ENCODE results near the gene CDSN. TPM values are rescaled to one million over a fixed set of nuclear protein-coding genes. Genes with fewer than 3 reads are reported as not detected.

The CDSN gene
- total and polyA plus RNA-seq, 11 donors, result 0.15 to 0.56 TPM; not detected in 9

DNA sequence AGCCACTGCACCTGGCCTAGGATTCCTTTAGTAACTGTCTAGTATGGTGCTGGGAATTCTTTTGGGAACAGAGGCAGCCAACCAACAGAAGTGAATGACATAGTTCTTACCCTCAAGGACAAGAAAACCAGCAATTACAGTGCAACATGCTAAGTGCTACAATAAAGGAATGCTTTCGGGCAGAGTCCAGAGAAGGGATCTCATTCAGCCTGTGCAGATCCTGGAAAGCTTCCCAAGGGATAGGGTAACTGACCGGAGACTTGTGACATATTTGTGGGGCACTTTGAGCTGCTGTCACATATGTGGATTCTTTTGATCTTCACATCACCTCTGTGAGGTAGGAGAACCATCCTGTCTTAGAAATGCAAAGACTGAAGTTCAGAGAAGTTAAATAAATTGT, 54.7 kb downstream of the CDSN start:
- Histone ChIP-seq H3K4me3 (no peak overlapping the region), H3K36me3 (no peaks in the 10 kb centered on the region), H3K9me3 (no peaks in the 10 kb centered on the region), H3K27ac (no peak overlapping the region), H3K4me1 (no peaks in the 10 kb centered on the region), H3K27me3 (peaks cover 0 to 5% (median 0%) of the 10 kb centered on the region in 9 donors)
- TF ChIP-seq CTCF (IDR thresholded peaks at IDR 0.05) (no peak), POLR2A (IDR thresholded peaks at IDR 0.05) (no peak)
- intact Hi-C loops (cut with DNase I), result no loop called here
- ATAC-seq (no peak), DNase-seq (no peak)
- 33 to 80% (median 48%) methylated on average over 2 of the region's 2 CpGs for WGBS, 4 donors

Other genes with a start within 250 kb of the CDSN start
- gene DDR1, start 235.9 kb downstream of the CDSN start, total RNA-seq, result 10 to 100 TPM; 18.0 to 50.0 (median 38.4) TPM
- gene DDR1, start 235.9 kb downstream of the CDSN start, polyA plus RNA-seq, result 10 to 100 TPM; 11.8 to 14.1 TPM
- gene GTF2H4, start 212.2 kb downstream of the CDSN start, total RNA-seq, result 10 to 100 TPM in 7 of 9 donors, 1 to 10 TPM in 2; 4.2 to 19.9 (median 14.5) TPM
- 10 to 100 TPM; 14.7 to 22.4 TPM for gene GTF2H4, start 212.2 kb downstream of the CDSN start, polyA plus RNA-seq
- 10 to 100 TPM; 10.7 to 28.5 (median 18.8) TPM for gene VARS2, start 206.2 kb downstream of the CDSN start, total RNA-seq
- 10 to 100 TPM; 12.1 to 19.7 TPM for gene VARS2, start 206.2 kb downstream of the CDSN start, polyA plus RNA-seq
- not detected for gene SFTA2, start 188.3 kb downstream of the CDSN start, total RNA-seq
- gene SFTA2, start 188.3 kb downstream of the CDSN start, polyA plus RNA-seq, result not detected
- gene MUCL3, start 179.5 kb downstream of the CDSN start, total RNA-seq, result under 1 TPM in 1 of 9 donors, not detected in 8; 0.11 TPM
- gene MUCL3, start 179.5 kb downstream of the CDSN start, polyA plus RNA-seq, result under 1 TPM in 1 of 2 donors, not detected in 1; 0.03 TPM
- not detected for gene MUC21, start 136.7 kb downstream of the CDSN start, total RNA-seq
- under 1 TPM in 1 of 2 donors, not detected in 1; 0.10 TPM for gene MUC21, start 136.7 kb downstream of the CDSN start, polyA plus RNA-seq
- under 1 TPM in 8 of 9 donors, not detected in 1; 0.06 to 0.49 (median 0.20) TPM for gene MUC22, start 110.0 kb downstream of the CDSN start, total RNA-seq
- gene MUC22, start 110.0 kb downstream of the CDSN start, polyA plus RNA-seq, result under 1 TPM; 0.01 to 0.34 TPM
- not detected for gene C6orf15, start 7.9 kb downstream of the CDSN start, total RNA-seq
- gene C6orf15, start 7.9 kb downstream of the CDSN start, polyA plus RNA-seq, result not detected
- gene PSORS1C1, start 5.6 kb downstream of the CDSN start, total RNA-seq, result 1 to 10 TPM in 7 of 9 donors, under 1 TPM in 2; 0.63 to 5.5 (median 2.9) TPM
- gene PSORS1C1, start 5.6 kb downstream of the CDSN start, polyA plus RNA-seq, result 1 to 10 TPM in 1 of 2 donors, under 1 TPM in 1; 0.37 to 5.8 TPM
- not detected for gene PSORS1C2, start 18.6 kb upstream of the CDSN start, total RNA-seq
- not detected for gene PSORS1C2, start 18.6 kb upstream of the CDSN start, polyA plus RNA-seq
- gene CCHCR1, start 37.4 kb upstream of the CDSN start, total RNA-seq, result 10 to 100 TPM in 6 of 9 donors, 1 to 10 TPM in 3; 6.0 to 16.4 (median 12.5) TPM
- gene CCHCR1, start 37.4 kb upstream of the CDSN start, polyA plus RNA-seq, result 10 to 100 TPM in 1 of 2 donors, 1 to 10 TPM in 1; 10.0 to 10.3 TPM
- 10 to 100 TPM in 1 of 9 donors, 1 to 10 TPM in 8; 1.8 to 12.9 (median 2.7) TPM for gene TCF19, start 38.1 kb upstream of the CDSN start, total RNA-seq
- 1 to 10 TPM; 1.8 to 2.6 TPM for gene TCF19, start 38.1 kb upstream of the CDSN start, polyA plus RNA-seq
- 1 to 10 TPM in 1 of 9 donors, under 1 TPM in 7, not detected in 1; 0.16 to 1.3 (median 0.31) TPM for gene POU5F1, start 50.2 kb upstream of the CDSN start, total RNA-seq
- gene POU5F1, start 50.2 kb upstream of the CDSN start, polyA plus RNA-seq, result under 1 TPM; 0.72 to 0.91 TPM
- gene HLA-C, start 151.6 kb upstream of the CDSN start, total RNA-seq, result 1,000 to 10,000 TPM in 1 of 9 donors, 100 to 1,000 TPM in 8; 160 to 1,096 (median 318) TPM
- gene HLA-C, start 151.6 kb upstream of the CDSN start, polyA plus RNA-seq, result 100 to 1,000 TPM; 182 to 211 TPM
- gene HLA-B, start 236.7 kb upstream of the CDSN start, total RNA-seq, result 1,000 to 10,000 TPM in 2 of 9 donors, 100 to 1,000 TPM in 7; 235 to 2,858 (median 371) TPM
- gene HLA-B, start 236.7 kb upstream of the CDSN start, polyA plus RNA-seq, result 100 to 1,000 TPM; 397 to 553 TPM

Measured in heart left ventricle (tissue), 16 donors.